Mesendoderm (in vitro differentiated cells): ENCODE results near the gene ARHGAP19.

Experiments
- DNase-seq: peaks from one replicate; pipeline ENCODE4 v3.0.0; 2013
- H2AK5ac ChIP-seq: 2 replicates; pipeline ENCODE4 v1.6.1; 2013; ENCODE audit warnings: low read length, inconsistent platforms
- H2BK120ac ChIP-seq: 2 replicates; pipeline ENCODE4 v1.6.1; 2013; ENCODE audit warnings: low read depth, mild to moderate bottlenecking, low read length, moderate library complexity, mixed read lengths
- H2BK15ac ChIP-seq: replicated peaks from 2 replicates; pipeline ENCODE4 v1.6.1; 2013; ENCODE audit warnings: low read depth, mild to moderate bottlenecking, moderate library complexity
- H2BK5ac ChIP-seq: 2 replicates; pipeline ENCODE4 v1.6.1; 2013; ENCODE audit warnings: low read length, inconsistent platforms
- H3K18ac ChIP-seq: 2 replicates; pipeline ENCODE4 v1.6.1; 2013; ENCODE audit warnings: mild to moderate bottlenecking, low read length, mixed read lengths
- H3K23ac ChIP-seq: one replicate; pipeline ENCODE4 v1.6.1; 2013; ENCODE audit warnings: low read length
- H3K27ac ChIP-seq: 2 replicates; pipeline ENCODE4 v1.5.1; 2013; ENCODE audit warnings: low read depth, mild to moderate bottlenecking, inconsistent platforms, low read length, moderate library complexity
- H3K27me3 ChIP-seq: 2 replicates; pipeline ENCODE4 v1.6.1; 2013; ENCODE audit warnings: low read length, control low read depth, mild to moderate bottlenecking, inconsistent platforms; ENCODE audit not compliant: insufficient read depth, poor library complexity
- H3K36me3 ChIP-seq: 2 replicates; pipeline ENCODE4 v1.6.1; 2013; ENCODE audit warnings: low read length, inconsistent platforms; ENCODE audit not compliant: control insufficient read depth, insufficient read depth
- H3K4ac ChIP-seq: one replicate; pipeline ENCODE4 v1.6.1; 2013; ENCODE audit warnings: low read depth, mild to moderate bottlenecking, low read length, moderate library complexity
- H3K4me1 ChIP-seq: 2 replicates; pipeline ENCODE4 v1.6.1; 2013; ENCODE audit warnings: low read depth, low read length, inconsistent platforms; ENCODE audit not compliant: control insufficient read depth
- H3K4me2 ChIP-seq: 2 replicates; pipeline ENCODE4 v1.6.1; 2013; ENCODE audit warnings: low read length
- H3K4me3 ChIP-seq: 2 replicates; pipeline ENCODE4 v1.5.1; 2013; ENCODE audit warnings: mild to moderate bottlenecking, low read length
- H3K56ac ChIP-seq: one replicate; pipeline ENCODE4 v1.6.1; 2013; ENCODE audit warnings: low read length
- H3K79me1 ChIP-seq: 2 replicates; pipeline ENCODE4 v1.6.1; 2013; ENCODE audit warnings: low read length, inconsistent platforms
- H3K79me2 ChIP-seq: 2 replicates; pipeline ENCODE4 v1.6.1; 2013; ENCODE audit warnings: mild to moderate bottlenecking, low read length; ENCODE audit not compliant: control insufficient read depth, insufficient read depth
- H3K9ac ChIP-seq: 2 replicates; pipeline ENCODE4 v1.6.1; 2013; ENCODE audit warnings: low read length, inconsistent platforms
- H4K5ac ChIP-seq: one replicate; pipeline ENCODE4 v1.6.1; 2013; ENCODE audit warnings: low read length
- H4K8ac ChIP-seq: one replicate; pipeline ENCODE4 v1.6.1; 2013; ENCODE audit warnings: low read depth, mild to moderate bottlenecking, control low read depth, low read length, moderate library complexity
- WGBS: extraction: QIAGEN DNeasy Blood & Tissue Kit; methylation state at CpG from one replicate; pipeline ENCODE4 v1.1.7; 2013; ENCODE audit warnings: low lambda C conversion rate, missing lambda C conversion rate; ENCODE audit not compliant: insufficient coverage; ENCODE audit errors: extremely low coverage; 5-methylcytosine and 5-hydroxymethylcytosine counted together

The ARHGAP19 gene

GRCh38 chr10:97332591-97333350, 40.3 kb upstream of the ARHGAP19 start:
- Histone ChIP-seq H4K5ac (no peak overlapping the region), H3K27me3 (no peaks in the 10 kb centered on the region), H3K79me2 (peaks cover 6% of the 10 kb centered on the region), H3K36me3 (no peaks in the 10 kb centered on the region), H3K27ac (no peak overlapping the region), H2AK5ac (no peak overlapping the region), H3K23ac (no peak overlapping the region), H2BK120ac (no peak overlapping the region), H3K79me1 (peaks cover 6% of the 10 kb centered on the region), H3K56ac (peak overlapping the region; percentile 70), H2BK15ac (no peak overlapping the region), H3K4me2 (peak overlapping the region; percentile 25), H3K4me1 (peaks cover 6% of the 10 kb centered on the region), H2BK5ac (no peak overlapping the region), H3K4me3 (peak overlapping the region; percentile 57), H3K4ac (no peak overlapping the region), H4K8ac (no peak overlapping the region), H3K9ac (peak overlapping the region; percentile 73), H3K18ac (peak overlapping the region; percentile 76)
- peak; percentile 89 for DNase-seq
- no CpG with 5 or more reads among the region's 18 CpGs for WGBS

- no peak overlapping the region for H2BK15ac ChIP-seq
- WGBS = no CpG with 5 or more reads among the region's 6 CpGs
- H3K4me2 ChIP-seq = no peak overlapping the region
- no peak overlapping the region for H2BK120ac ChIP-seq
- no peaks in the 10 kb centered on the region for H3K27me3 ChIP-seq
- H3K4ac ChIP-seq = no peak overlapping the region
- no peak overlapping the region for H2BK5ac ChIP-seq
- no peak for DNase-seq
- H3K4me1 ChIP-seq = peaks cover 6% of the 10 kb centered on the region
- peaks cover 6% of the 10 kb centered on the region for H3K79me2 ChIP-seq
- H3K79me1 ChIP-seq = peaks cover 6% of the 10 kb centered on the region
- no peak overlapping the region for H3K56ac ChIP-seq
- H3K36me3 ChIP-seq = no peaks in the 10 kb centered on the region
- no peak overlapping the region for H3K18ac ChIP-seq
- no peak overlapping the region for H3K4me3 ChIP-seq
- H4K5ac ChIP-seq = no peak overlapping the region
- no peak overlapping the region for H3K9ac ChIP-seq
- H4K8ac ChIP-seq = no peak overlapping the region
- H3K23ac ChIP-seq = no peak overlapping the region
- H2AK5ac ChIP-seq = no peak overlapping the region
- H3K27ac ChIP-seq = no peak overlapping the region
Observed at GRCh38 chr10:97331153-97331703, 38.8 kb upstream of the ARHGAP19 start.

GRCh38 chr10:97329766-97330165, 37.3 kb upstream of the ARHGAP19 start:
- no peaks in the 10 kb centered on the region for H3K27me3 ChIP-seq
- H3K4me1 ChIP-seq = peaks cover 6% of the 10 kb centered on the region
- H3K27ac ChIP-seq = no peak overlapping the region
- H2BK5ac ChIP-seq = no peak overlapping the region
- H4K5ac ChIP-seq = no peak overlapping the region
- H3K4ac ChIP-seq = no peak overlapping the region
- H3K56ac ChIP-seq = no peak overlapping the region
- no peak overlapping the region for H2BK120ac ChIP-seq
- no peak overlapping the region for H3K4me2 ChIP-seq
- no CpG with 5 or more reads among the region's 5 CpGs for WGBS
- no peaks in the 10 kb centered on the region for H3K36me3 ChIP-seq
- H3K18ac ChIP-seq = no peak overlapping the region
- H3K79me1 ChIP-seq = peaks cover 6% of the 10 kb centered on the region
- H3K23ac ChIP-seq = no peak overlapping the region
- no peak overlapping the region for H2BK15ac ChIP-seq
- peaks cover 6% of the 10 kb centered on the region for H3K79me2 ChIP-seq
- H4K8ac ChIP-seq = no peak overlapping the region
- no peak overlapping the region for H3K9ac ChIP-seq
- no peak overlapping the region for H2AK5ac ChIP-seq
- DNase-seq = no peak
- H3K4me3 ChIP-seq = no peak overlapping the region

GRCh38 chr10:97328646-97329453, 36.4 kb upstream of the ARHGAP19 start:
- Histone ChIP-seq H3K4ac (no peak overlapping the region), H2BK5ac (no peak overlapping the region), H4K5ac (no peak overlapping the region), H3K23ac (peak overlapping the region; percentile 57), H3K18ac (no peak overlapping the region), H2BK120ac (no peak overlapping the region), H3K36me3 (no peaks in the 10 kb centered on the region), H3K27ac (no peak overlapping the region), H3K4me3 (no peak overlapping the region), H3K79me1 (peaks cover 6% of the 10 kb centered on the region), H3K9ac (no peak overlapping the region), H4K8ac (no peak overlapping the region), H3K27me3 (no peaks in the 10 kb centered on the region), H2AK5ac (no peak overlapping the region), H2BK15ac (no peak overlapping the region), H3K56ac (peak overlapping the region; percentile 19), H3K4me1 (peaks cover 6% of the 10 kb centered on the region), H3K79me2 (peaks cover 6% of the 10 kb centered on the region), H3K4me2 (no peak overlapping the region)
- no peak for DNase-seq
- WGBS = no CpG with 5 or more reads among the region's 3 CpGs

GRCh38 chr10:97327348-97328294, 35.2 kb upstream of the ARHGAP19 start:
- no peak overlapping the region for H4K5ac ChIP-seq
- H3K79me2 ChIP-seq = peaks cover 5% of the 10 kb centered on the region
- no peak overlapping the region for H3K23ac ChIP-seq
- no peak overlapping the region for H3K4ac ChIP-seq
- H3K79me1 ChIP-seq = peaks cover 6% of the 10 kb centered on the region
- no peak overlapping the region for H4K8ac ChIP-seq
- H3K18ac ChIP-seq = no peak overlapping the region
- no peak overlapping the region for H2BK15ac ChIP-seq
- no peaks in the 10 kb centered on the region for H3K36me3 ChIP-seq
- H2BK120ac ChIP-seq = no peak overlapping the region
- no peak overlapping the region for H2BK5ac ChIP-seq
- no peak overlapping the region for H2AK5ac ChIP-seq
- no peak overlapping the region for H3K27ac ChIP-seq
- H3K9ac ChIP-seq = peak overlapping the region; percentile 16
- peaks cover 6% of the 10 kb centered on the region for H3K4me1 ChIP-seq
- WGBS = no CpG with 5 or more reads among the region's 7 CpGs
- H3K27me3 ChIP-seq = no peaks in the 10 kb centered on the region
- H3K4me2 ChIP-seq = no peak overlapping the region
- no peak for DNase-seq
- H3K4me3 ChIP-seq = no peak overlapping the region
- H3K56ac ChIP-seq = peak overlapping the region; percentile 15
